ENCODE measurements around the gene ENOX2. TPM values are rescaled to one million over a fixed set of nuclear protein-coding genes. Genes with fewer than 3 reads are reported as not detected.

Gene ENOX2
- total and polyA plus RNA-seq, 2 of the 13 experiments (the other 11 are each of a cell fraction or from before 2014, with no cell fraction given): 5.9 to 8.5 TPM

- CTCF ChIA-PET (ENCODE audit: low intra/inter-chr PET ratio, low total read pairs): no interaction called here
- H3K4me3 ChIP-seq (replicated peaks in 1 of 3; ENCODE audit: insufficient read depth in 1 of 3, low read depth in 2 of 3, low read length in 3 of 3): no peak overlapping the region
- no peak for FAIRE-seq
- H3K9me3 ChIP-seq (ENCODE audit: low read length): no peaks in the 10 kb centered on the region
- TF ChIP-seq ZNF740 (CRISPR knock-in tag; IDR thresholded peaks at IDR 0.05): no peak
- no peak for TF ChIP-seq ATF1 (CRISPR knock-in tag; IDR thresholded peaks at IDR 0.05)
- TF ChIP-seq CERS6 (CRISPR knock-in tag; IDR thresholded peaks at IDR 0.05): no peak
- no peak overlapping the region for H3K4me2 ChIP-seq (ENCODE audit: low read depth, low read length)
- H3K9ac ChIP-seq (ENCODE audit: insufficient read depth, low read depth, low read length): no peak overlapping the region
- H2AFZ ChIP-seq (ENCODE audit: low read length): no peak overlapping the region
- WGBS (ENCODE audit: low lambda C conversion rate): 95% methylated on average over 5 of the region's 5 CpGs
- no peaks in the 10 kb centered on the region for H3K27me3 ChIP-seq (ENCODE audit: control insufficient read depth in 1 of 2, insufficient read depth in 2 of 2, low read length in 2 of 2)
- no peaks in the 10 kb centered on the region for H4K20me1 ChIP-seq (ENCODE audit: insufficient read depth, low read length)
- H3K79me2 ChIP-seq (ENCODE audit: insufficient read depth, low read length): no peaks in the 10 kb centered on the region
- intact Hi-C loops (cut with micrococcal nuclease; ENCODE audit: unreplicated experiment): no loop called here
- H3K27ac ChIP-seq (ENCODE audit: extremely low read length, insufficient read depth, low read length): no peak overlapping the region
- BruUV-seq (replicated peaks): no TSS peak
- no peaks in the 10 kb centered on the region for H3K4me1 ChIP-seq (ENCODE audit: insufficient read depth, low read length)
- POLR2A ChIA-PET: no interaction called here
- no peak for ATAC-seq
- in situ Hi-C loops (cut with HindIII; ENCODE audit: extremely low pct_ligation_motif_present, low pct_unique_long_range_greater_than_20kb): no loop called here
- DNase-seq (ENCODE audit: low spot score): no peak
- H3K36me3 ChIP-seq (replicated peaks in 1 of 2; ENCODE audit: control insufficient read depth in 1 of 2, insufficient read depth in 2 of 2, low read length in 2 of 2): no peaks in the 10 kb centered on the region
These were observed 17.0 kb downstream of the ENOX2 start for GRCh38 chrX:130885996-130886395.

- no peaks in the 10 kb centered on the region for H3K27me3 ChIP-seq (ENCODE audit: control insufficient read depth in 1 of 2, insufficient read depth in 2 of 2, low read length in 2 of 2)
- no peak overlapping the region for H3K4me2 ChIP-seq (ENCODE audit: low read depth, low read length)
- in situ Hi-C loops (cut with HindIII; ENCODE audit: extremely low pct_ligation_motif_present, low pct_unique_long_range_greater_than_20kb): no loop called here
- no peak overlapping the region for H3K9ac ChIP-seq (ENCODE audit: insufficient read depth, low read depth, low read length)
- ChIA-PET CTCF (ENCODE audit: low intra/inter-chr PET ratio, low total read pairs) (no interaction called here), POLR2A (no interaction called here)
- BruUV-seq (replicated peaks): no TSS peak
- no peaks in the 10 kb centered on the region for H4K20me1 ChIP-seq (ENCODE audit: insufficient read depth, low read length)
- intact Hi-C loops (cut with micrococcal nuclease; ENCODE audit: unreplicated experiment): no loop called here
- no peak overlapping the region for H2AFZ ChIP-seq (ENCODE audit: low read length)
- no peak overlapping the region for H3K4me3 ChIP-seq (replicated peaks in 1 of 3; ENCODE audit: insufficient read depth in 1 of 3, low read depth in 2 of 3, low read length in 3 of 3)
- FAIRE-seq (no peak), ATAC-seq (no peak), DNase-seq (ENCODE audit: low spot score) (no peak)
- no peaks in the 10 kb centered on the region for H3K79me2 ChIP-seq (ENCODE audit: insufficient read depth, low read length)
- no peaks in the 10 kb centered on the region for H3K9me3 ChIP-seq (ENCODE audit: low read length)
- H3K4me1 ChIP-seq (ENCODE audit: insufficient read depth, low read length): no peaks in the 10 kb centered on the region
- no peaks in the 10 kb centered on the region for H3K36me3 ChIP-seq (replicated peaks in 1 of 2; ENCODE audit: control insufficient read depth in 1 of 2, insufficient read depth in 2 of 2, low read length in 2 of 2)
- H3K27ac ChIP-seq (ENCODE audit: extremely low read length, insufficient read depth, low read length): no peak overlapping the region
- WGBS (ENCODE audit: low lambda C conversion rate): 78% methylated on average over 2 of the region's 2 CpGs
- TF ChIP-seq ZNF12 (CRISPR knock-in tag; IDR thresholded peaks at IDR 0.05) (no peak), POLR2AphosphoS5 (IDR thresholded peaks at IDR 0.05; ENCODE audit: low read depth, low read length) (no peak), SMAD1 (CRISPR knock-in tag; IDR thresholded peaks at IDR 0.05; ENCODE audit: borderline replicate concordance, low read depth) (no peak), ZNF557 (CRISPR knock-in tag; IDR thresholded peaks at IDR 0.05) (no peak), ZFY (CRISPR knock-in tag; IDR thresholded peaks at IDR 0.05) (no peak), HMG20A (CRISPR knock-in tag; IDR thresholded peaks at IDR 0.05; ENCODE audit: borderline replicate concordance) (no peak), MAFF (IDR thresholded peaks at IDR 0.05; ENCODE audit: low read depth, low read length) (no peak), CERS6 (CRISPR knock-in tag; IDR thresholded peaks at IDR 0.05) (no peak), ZNF609 (CRISPR knock-in tag; IDR thresholded peaks at IDR 0.05; ENCODE audit: borderline replicate concordance) (no peak), ZNF773 (CRISPR knock-in tag; IDR thresholded peaks at IDR 0.05; ENCODE audit: borderline replicate concordance) (no peak), ZNF740 (CRISPR knock-in tag; IDR thresholded peaks at IDR 0.05) (no peak)
These were observed 17.5 kb downstream of the ENOX2 start for GRCh38 chrX:130885508-130885907.

All from HepG2 (cell line).